Osteoblast (primary cell): Measurements from ENCODE around the gene PFN1. TPM values are rescaled to one million over a fixed set of nuclear protein-coding genes. Genes with fewer than 3 reads are reported as not detected.

Experiments
- DNase-seq: peaks from one replicate; pipeline ENCODE4 v3.0.0; 2011; ENCODE audit warnings: low spot score, mixed read lengths; ENCODE audit not compliant: insufficient read length; ENCODE audit errors: missing footprints
- H2AFZ ChIP-seq: 2 replicates; pipeline ENCODE4 v1.6.0; 2011; ENCODE audit warnings: mild to moderate bottlenecking, low read length
- H3K27ac ChIP-seq: 2 replicates; pipeline ENCODE4 v1.5.1; 2011; ENCODE audit warnings: mild to moderate bottlenecking, low read depth, low read length, moderate library complexity
- H3K27me3 ChIP-seq: 2 replicates; pipeline ENCODE4 v1.6.0; 2012; ENCODE audit warnings: mild to moderate bottlenecking, control low read depth, inconsistent platforms, low read length, moderate library complexity; ENCODE audit not compliant: insufficient read depth
- H3K36me3 ChIP-seq: 2 replicates; pipeline ENCODE4 v1.5.1; 2011; ENCODE audit warnings: mild to moderate bottlenecking, low read length, control low read depth, moderate library complexity; ENCODE audit not compliant: insufficient read depth
- H3K4me1 ChIP-seq: 2 replicates; pipeline ENCODE4 v1.5.1; 2011; ENCODE audit warnings: mild to moderate bottlenecking, low read length, control low read depth, moderate library complexity; ENCODE audit not compliant: insufficient read depth
- H3K4me2 ChIP-seq: 2 replicates; pipeline ENCODE4 v1.6.0; 2011; ENCODE audit warnings: mild to moderate bottlenecking, low read length; ENCODE audit not compliant: insufficient read depth
- H3K4me3 ChIP-seq: fragments of 200-600 bp; sonication (generic); 3 replicates; pipeline ENCODE4 v1.5.1; 2012; ENCODE audit warnings: mild to moderate bottlenecking, low read length, inconsistent platforms; ENCODE audit not compliant: insufficient read depth
- H3K79me2 ChIP-seq: 2 replicates; pipeline ENCODE4 v1.6.0; 2012; ENCODE audit warnings: mild to moderate bottlenecking, low read length, control low read depth, inconsistent platforms; ENCODE audit not compliant: insufficient read depth
- H3K9me3 ChIP-seq: 2 replicates; pipeline ENCODE4 v1.5.1; 2011; ENCODE audit warnings: low read depth, low read length, control low read depth
- H4K20me1 ChIP-seq: 2 replicates; pipeline ENCODE4 v1.6.0; 2012; ENCODE audit warnings: mild to moderate bottlenecking, low read length, control low read depth; ENCODE audit not compliant: insufficient read depth
- total RNA-seq: library from RNA; depleted of rRNA; stranded (reverse); fragments of >200 nt; gene quantifications from 2 replicates; pipeline ENCODE4 v1.2.3, GENCODE V29; 2012
- TF ChIP-seq, protein P1 (sequence below): IDR thresholded peaks from 2 replicates; pipeline ENCODE4 v1.5.1; 2011; ENCODE audit warnings: mild to moderate bottlenecking, low read depth, low read length, moderate library complexity; ENCODE audit errors: extremely low read depth

The PFN1 gene
- total RNA-seq, 1 donor: 425 TPM

DNA sequence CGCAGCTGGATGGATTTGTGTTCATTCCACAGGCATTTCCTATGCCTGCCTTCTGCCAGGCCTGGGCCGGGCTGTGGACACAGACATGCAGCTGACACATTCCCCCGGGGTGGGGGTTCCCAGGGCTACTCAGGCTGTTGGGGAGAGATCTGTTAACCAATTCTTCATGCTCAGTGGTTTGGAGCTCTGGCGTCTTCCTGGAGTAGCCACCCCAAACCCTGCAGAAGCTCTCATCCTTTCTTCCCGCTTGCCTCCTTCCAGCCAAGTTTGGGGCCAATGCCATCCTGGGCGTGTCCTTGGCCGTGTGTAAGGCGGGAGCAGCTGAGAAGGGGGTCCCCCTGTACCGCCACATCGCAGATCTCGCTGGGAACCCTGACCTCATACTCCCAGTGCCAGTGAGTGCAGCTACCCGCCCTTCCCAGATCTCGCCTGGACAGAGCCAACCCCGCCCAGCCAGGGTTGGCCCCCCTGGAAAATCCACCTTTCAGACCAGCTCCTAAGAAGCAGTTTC is 5.2 kb upstream of the PFN1 start:
- H3K27ac ChIP-seq: peak overlapping the region; percentile 82
- no peaks in the 10 kb centered on the region for H3K79me2 ChIP-seq
- H3K27me3 ChIP-seq: no peaks in the 10 kb centered on the region
- no peaks in the 10 kb centered on the region for H3K36me3 ChIP-seq
- no peaks in the 10 kb centered on the region for H4K20me1 ChIP-seq
- H3K4me3 ChIP-seq: peak overlapping the region; percentile 56
- peak overlapping the region; percentile 82 for H2AFZ ChIP-seq
- TF ChIP-seq, protein P1, sequence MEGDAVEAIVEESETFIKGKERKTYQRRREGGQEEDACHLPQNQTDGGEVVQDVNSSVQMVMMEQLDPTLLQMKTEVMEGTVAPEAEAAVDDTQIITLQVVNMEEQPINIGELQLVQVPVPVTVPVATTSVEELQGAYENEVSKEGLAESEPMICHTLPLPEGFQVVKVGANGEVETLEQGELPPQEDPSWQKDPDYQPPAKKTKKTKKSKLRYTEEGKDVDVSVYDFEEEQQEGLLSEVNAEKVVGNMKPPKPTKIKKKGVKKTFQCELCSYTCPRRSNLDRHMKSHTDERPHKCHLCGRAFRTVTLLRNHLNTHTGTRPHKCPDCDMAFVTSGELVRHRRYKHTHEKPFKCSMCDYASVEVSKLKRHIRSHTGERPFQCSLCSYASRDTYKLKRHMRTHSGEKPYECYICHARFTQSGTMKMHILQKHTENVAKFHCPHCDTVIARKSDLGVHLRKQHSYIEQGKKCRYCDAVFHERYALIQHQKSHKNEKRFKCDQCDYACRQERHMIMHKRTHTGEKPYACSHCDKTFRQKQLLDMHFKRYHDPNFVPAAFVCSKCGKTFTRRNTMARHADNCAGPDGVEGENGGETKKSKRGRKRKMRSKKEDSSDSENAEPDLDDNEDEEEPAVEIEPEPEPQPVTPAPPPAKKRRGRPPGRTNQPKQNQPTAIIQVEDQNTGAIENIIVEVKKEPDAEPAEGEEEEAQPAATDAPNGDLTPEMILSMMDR: no peak
- DNase-seq: peak; percentile 99
- H3K9me3 ChIP-seq: no peaks in the 10 kb centered on the region
- peaks cover 28% of the 10 kb centered on the region for H3K4me1 ChIP-seq
- peak overlapping the region; percentile 73 for H3K4me2 ChIP-seq

GRCh38 chr17:4951486-4951885 is 3.2 kb upstream of the PFN1 start:
- Histone ChIP-seq H3K36me3 (peaks cover 5% of the 10 kb centered on the region), H3K4me1 (peaks cover 34% of the 10 kb centered on the region), H4K20me1 (peaks cover 14% of the 10 kb centered on the region), H3K27ac (no peak overlapping the region), H2AFZ (no peak overlapping the region), H3K9me3 (no peaks in the 10 kb centered on the region), H3K27me3 (no peaks in the 10 kb centered on the region), H3K4me2 (no peak overlapping the region), H3K79me2 (peaks cover 18% of the 10 kb centered on the region), H3K4me3 (no peak overlapping the region)
- DNase-seq: peak; percentile 43
- TF ChIP-seq, protein P1: no peak

- Histone ChIP-seq H3K27me3 (no peaks in the 10 kb centered on the region), H3K4me2 (peak within 1 kb of the TSS; percentile 68), H3K4me3 (peak within 1 kb of the TSS; percentile 96), H3K4me1 (peaks cover 41% of the 10 kb centered on the region), H4K20me1 (peaks cover 21% of the 10 kb centered on the region), H3K9me3 (no peaks in the 10 kb centered on the region), H3K27ac (peak within 1 kb of the TSS; percentile 17), H2AFZ (peak within 1 kb of the TSS; percentile 68), H3K36me3 (peaks cover 12% of the 10 kb centered on the region), H3K79me2 (peaks cover 25% of the 10 kb centered on the region)
- TF ChIP-seq, protein P1: no peak
- peak; percentile 58 for DNase-seq
These were observed 2.4 kb upstream of the PFN1 start, which contains the start of gene ENO3 for GRCh38 chr17:4950746-4951204. Gene ENO3, plus strand, starts transcription at chr17:4951119. Its CDS starts 711 bp downstream, at chr17:4951830.

- H3K4me3 ChIP-seq: peak overlapping the region; percentile 96
- peak overlapping the region; percentile 68 for H3K4me2 ChIP-seq
- H3K36me3 ChIP-seq: peaks cover 17% of the 10 kb centered on the region
- DNase-seq: peak; percentile 94
- TF ChIP-seq, protein P1: no peak
- H4K20me1 ChIP-seq: peaks cover 27% of the 10 kb centered on the region
- peak overlapping the region; percentile 17 for H3K27ac ChIP-seq
- no peaks in the 10 kb centered on the region for H3K27me3 ChIP-seq
- peaks cover 31% of the 10 kb centered on the region for H3K79me2 ChIP-seq
- no peaks in the 10 kb centered on the region for H3K9me3 ChIP-seq
- peaks cover 47% of the 10 kb centered on the region for H3K4me1 ChIP-seq
- H2AFZ ChIP-seq: peak overlapping the region; percentile 68
These were observed 1.9 kb upstream of the PFN1 start for GRCh38 chr17:4950075-4950745.
